Muscle of back (tissue), 10 donors: Measurements from ENCODE around the gene PEX26. TPM values are rescaled to one million over a fixed set of nuclear protein-coding genes. Genes with fewer than 3 reads are reported as not detected.

ENCODE experiments used
- polyA plus RNA-seq, 10 donors: library from polyadenylated mRNA; unstranded; fragments of 120-200 nt; gene quantifications; one replicate each; pipeline ENCODE4 v1.2.1, GENCODE V29; 2013; ENCODE audit not compliant: insufficient read length in 10 of 10

PEX26 gene
- polyA plus RNA-seq, 10 donors, result 14.4 to 18.3 (median 16.5) TPM

Other genes with a start within 250 kb of the PEX26 start
- 10 to 100 TPM; 24.8 to 49.3 (median 31.7) TPM for gene MICAL3, start 53.4 kb upstream of the PEX26 start, polyA plus RNA-seq
- gene TUBA8, start 32.8 kb downstream of the PEX26 start, polyA plus RNA-seq, result 10 to 100 TPM in 9 of 10 donors, 1 to 10 TPM in 1; 5.4 to 23.4 (median 17.1) TPM
- 10 to 100 TPM; 10.6 to 18.6 (median 14.7) TPM for gene USP18, start 72.2 kb downstream of the PEX26 start, polyA plus RNA-seq